ENCODE measurements around the gene KSR2. TPM values are rescaled to one million over a fixed set of nuclear protein-coding genes. Genes with fewer than 3 reads are reported as not detected.

The KSR2 gene
- total RNA-seq, 1 experiment from 2014 or later = 1.3 TPM

- Histone ChIP-seq H4K8ac (replicated peaks; ENCODE audit: insufficient read length, low read depth, low read length) (peak overlapping the region; percentile 46), H2BK15ac (ENCODE audit: low read depth, low read length) (no peak overlapping the region), H3K27ac (ENCODE audit: insufficient read length, low read depth, low read length) (no peak overlapping the region), H3K27me3 (ENCODE audit: insufficient read depth, low read length) (no peaks in the 10 kb centered on the region), H3K56ac (ENCODE audit: insufficient read length, low read depth, low read length) (no peak overlapping the region), H3K18ac (ENCODE audit: insufficient read length, low read depth, low read length) (no peak overlapping the region), H3K23ac (ENCODE audit: insufficient read length, low read depth, low read length) (peak overlapping the region; percentile 55), H2BK120ac (ENCODE audit: low read depth, low read length, poor library complexity, severe bottlenecking) (no peak overlapping the region), H3K9ac (ENCODE audit: extremely low read depth, insufficient read length, low read length) (no peak overlapping the region), H3K79me1 (ENCODE audit: insufficient read depth, low read depth, low read length, poor library complexity, severe bottlenecking) (no peaks in the 10 kb centered on the region), H4K20me1 (ENCODE audit: control insufficient read depth, insufficient read depth, insufficient read length) (peaks cover 2% of the 10 kb centered on the region), H3K14ac (ENCODE audit: insufficient read depth, low read length) (no peak overlapping the region), H2AK5ac (ENCODE audit: insufficient read length, low read length) (no peak overlapping the region), H2BK5ac (ENCODE audit: insufficient read length, low read length) (no peak overlapping the region), H3K4ac (ENCODE audit: low read depth, low read length) (no peak overlapping the region), H4K5ac (ENCODE audit: insufficient read length, low read depth, low read length) (peak overlapping the region; percentile 21), H3K4me2 (ENCODE audit: insufficient read depth, insufficient read length, low read length) (no peak overlapping the region), H2BK12ac (ENCODE audit: insufficient read length, low read depth, low read length) (no peak overlapping the region), H3K23me2 (ENCODE audit: insufficient read length, low read depth, low read length, poor library complexity, severe bottlenecking) (no peaks in the 10 kb centered on the region), H3T11ph (ENCODE audit: low read length) (no peak overlapping the region), H3K9me3 (ENCODE audit: control insufficient read depth, low read depth, low read length) (no peaks in the 10 kb centered on the region), H4K91ac (ENCODE audit: insufficient read length, low read depth, low read length) (no peak overlapping the region), H2AFZ (ENCODE audit: low read length) (no peak overlapping the region), H3K4me1 (ENCODE audit: insufficient read depth, low read length) (peaks cover 11% of the 10 kb centered on the region; the same call in 1 of the 2 replicates), H2BK20ac (ENCODE audit: low read depth, low read length, poor library complexity, severe bottlenecking) (no peak overlapping the region), H3K79me2 (ENCODE audit: insufficient read depth, low read length) (no peaks in the 10 kb centered on the region)
- no peak overlapping the region for H3K4me3 Mint-ChIP-seq
- peaks cover 0 to 1% (median 0%) of the 10 kb centered on the region in 3 experiments; a peak in 1 of 7 replicates for H3K36me3 Mint-ChIP-seq (ENCODE audit: insufficient read depth in 1 of 3, low read depth in 3 of 3)
- TF ChIP-seq, protein P1, sequence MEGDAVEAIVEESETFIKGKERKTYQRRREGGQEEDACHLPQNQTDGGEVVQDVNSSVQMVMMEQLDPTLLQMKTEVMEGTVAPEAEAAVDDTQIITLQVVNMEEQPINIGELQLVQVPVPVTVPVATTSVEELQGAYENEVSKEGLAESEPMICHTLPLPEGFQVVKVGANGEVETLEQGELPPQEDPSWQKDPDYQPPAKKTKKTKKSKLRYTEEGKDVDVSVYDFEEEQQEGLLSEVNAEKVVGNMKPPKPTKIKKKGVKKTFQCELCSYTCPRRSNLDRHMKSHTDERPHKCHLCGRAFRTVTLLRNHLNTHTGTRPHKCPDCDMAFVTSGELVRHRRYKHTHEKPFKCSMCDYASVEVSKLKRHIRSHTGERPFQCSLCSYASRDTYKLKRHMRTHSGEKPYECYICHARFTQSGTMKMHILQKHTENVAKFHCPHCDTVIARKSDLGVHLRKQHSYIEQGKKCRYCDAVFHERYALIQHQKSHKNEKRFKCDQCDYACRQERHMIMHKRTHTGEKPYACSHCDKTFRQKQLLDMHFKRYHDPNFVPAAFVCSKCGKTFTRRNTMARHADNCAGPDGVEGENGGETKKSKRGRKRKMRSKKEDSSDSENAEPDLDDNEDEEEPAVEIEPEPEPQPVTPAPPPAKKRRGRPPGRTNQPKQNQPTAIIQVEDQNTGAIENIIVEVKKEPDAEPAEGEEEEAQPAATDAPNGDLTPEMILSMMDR (conservative IDR thresholded peaks at IDR 0.05) = no peak
- no CpG with 5 or more reads among the region's 4 CpGs for WGBS (ENCODE audit: extremely low coverage, insufficient read length, low lambda C conversion rate)
- peaks cover 30 to 35% of the 10 kb centered on the region in 2 experiments for H3K4me1 Mint-ChIP-seq
- no peak for DNase-seq
- no peaks in the 10 kb centered on the region for H3K9me3 Mint-ChIP-seq
- no peak overlapping the region for H3K27ac Mint-ChIP-seq
- H3K27me3 Mint-ChIP-seq (ENCODE audit: low read depth) = no peaks in the 10 kb centered on the region
These were observed 176.3 kb downstream of the KSR2 start for GRCh38 chr12:117792471-117792870.

All from H9 (cell line).